ENCODE measurements around the gene QPRT.
A peak's percentile ranks its signal among the peaks of the same experiment; 100 is the strongest.
"Not testable (repeated sequence)": the region's sequence is repeated elsewhere in the genome, so short reads cannot be mapped to it uniquely, and the experiment has no call there.

The QPRT gene

GRCh38 chr16:29694384-29695195 lies 15.6 kb downstream of the QPRT start (continued):
- TF ChIP-seq GLIS1 (tag by site-specific recombination; IDR thresholded peaks at IDR 0.05) = no peak
- TF ChIP-seq ATF2 (tag by site-specific recombination; IDR thresholded peaks at IDR 0.05; ENCODE audit: low read depth) = no peak
- TF ChIP-seq ZBTB21 (tag by site-specific recombination; IDR thresholded peaks at IDR 0.05) = no peak
- no peak for TF ChIP-seq ZNF416 (tag by site-specific recombination; IDR thresholded peaks at IDR 0.05)

- CTCF ChIA-PET = interaction anchor here (0.6 to 0.7 kb wide), 2 partner anchors 30 to 792 kb away, joined by 3 to 5 read pairs; no protein-coding TSS in a partner anchor
- H3K27ac ChIP-seq (ENCODE audit: extremely low read depth, low read depth, low read length); H3K36me3 ChIP-seq (ENCODE audit: control insufficient read depth in 2 of 2, insufficient read depth in 1 of 2, low read length in 2 of 2); H3K4me3 ChIP-seq (ENCODE audit: low read depth, low read length); H3K4me1 ChIP-seq (ENCODE audit: control insufficient read depth, insufficient read depth, low read length); POLR2A ChIA-PET; H3K9me3 ChIP-seq (ENCODE audit: control insufficient read depth, insufficient read depth, low read depth, low read length): not testable (repeated sequence)
- peak; percentile 60; the same call in 1 of the 2 replicates for TF ChIP-seq ZNF121 (tag by site-specific recombination; IDR thresholded peaks at IDR 0.05)
These were observed 16.7 kb downstream of the QPRT start for GRCh38 chr16:29695675-29696074.

- TF ChIP-seq ZNF677 (tag by site-specific recombination; IDR thresholded peaks at IDR 0.05) (no peak), MYNN (tag by site-specific recombination; IDR thresholded peaks at IDR 0.05; ENCODE audit: borderline replicate concordance) (no peak), KLF8 (tag by site-specific recombination; IDR thresholded peaks at IDR 0.05) (no peak), ZNF843 (tag by site-specific recombination; IDR thresholded peaks at IDR 0.05) (no peak), ZNF449 (tag by site-specific recombination; IDR thresholded peaks at IDR 0.05) (no peak), ZNF692 (tag by site-specific recombination; IDR thresholded peaks at IDR 0.05) (no peak), ZNF48 (tag by site-specific recombination; IDR thresholded peaks at IDR 0.05) (no peak), ZNF24 (tag by site-specific recombination; IDR thresholded peaks at IDR 0.05) (no peak), ZNF610 (tag by site-specific recombination; IDR thresholded peaks at IDR 0.05; ENCODE audit: borderline replicate concordance) (no peak), GLI4 (tag by site-specific recombination; IDR thresholded peaks at IDR 0.05) (no peak), ZNF529 (tag by site-specific recombination; IDR thresholded peaks at IDR 0.05; ENCODE audit: insufficient replicate concordance) (no peak), ZNF530 (tag by site-specific recombination; IDR thresholded peaks at IDR 0.05; ENCODE audit: low read depth) (no peak), ZNF362 (tag by site-specific recombination; IDR thresholded peaks at IDR 0.05) (no peak), ZNF473 (tag by site-specific recombination; IDR thresholded peaks at IDR 0.05) (no peak), ZNF624 (tag by site-specific recombination; IDR thresholded peaks at IDR 0.05) (no peak), ZNF121 (tag by site-specific recombination; IDR thresholded peaks at IDR 0.05) (no peak), ZNF302 (tag by site-specific recombination; IDR thresholded peaks at IDR 0.05; ENCODE audit: low read depth) (no peak)
- H3K9me3 ChIP-seq (ENCODE audit: control insufficient read depth, insufficient read depth, low read depth, low read length) = no peaks in the 10 kb centered on the region
- POLR2A ChIA-PET = interaction anchor here (0.6 kb wide), 1 partner anchor 168 kb away, joined by 9 read pairs; no protein-coding TSS in a partner anchor
- no peak overlapping the region for H3K4me3 ChIP-seq (ENCODE audit: low read depth, low read length)
- H3K36me3 ChIP-seq (ENCODE audit: control insufficient read depth in 2 of 2, insufficient read depth in 1 of 2, low read length in 2 of 2) = peaks cover 0 to 8% of the 10 kb centered on the region in 2 experiments; a peak in 1 of 3 replicates
- CTCF ChIA-PET = interaction anchor here (0.6 to 1.7 kb wide), 2 partner anchors 25 to 111 kb away, joined by 3 to 5 read pairs; no protein-coding TSS in a partner anchor
- no peak overlapping the region for H3K27ac ChIP-seq (ENCODE audit: extremely low read depth, low read depth, low read length)
- H3K4me1 ChIP-seq (ENCODE audit: control insufficient read depth, insufficient read depth, low read length) = no peaks in the 10 kb centered on the region
These were observed 17.9 kb downstream of the QPRT start for GRCh38 chr16:29696881-29697331.
